KMS-11 (cell line): ENCODE data around the gene TMEM87B.

Source experiments
- H2AFZ ChIP-seq: fragments of 200-600 bp; sonication (generic); 2 replicates; pipeline ENCODE4 v1.6.1; 2016; ENCODE audit warnings: antibody characterized with exemption, mixed run types, low read depth
- H3K27ac ChIP-seq: fragments of 200-600 bp; sonication (generic); 2 replicates; pipeline ENCODE4 v1.6.1; 2016; ENCODE audit warnings: mild to moderate bottlenecking, mixed run types
- H3K27me3 ChIP-seq: fragments of 200-600 bp; sonication (generic); 2 replicates; pipeline ENCODE4 v1.6.1; 2017; ENCODE audit warnings: mild to moderate bottlenecking, low read depth, mixed run types, moderate library complexity; ENCODE audit not compliant: insufficient read depth
- H3K36me3 ChIP-seq: fragments of 200-600 bp; sonication (generic); 2 replicates; pipeline ENCODE4 v1.6.1; 2017; ENCODE audit warnings: mild to moderate bottlenecking, mixed run types; ENCODE audit not compliant: insufficient read depth
- H3K4me1 ChIP-seq: fragments of 200-600 bp; sonication (generic); 2 replicates; pipeline ENCODE4 v1.6.1; 2016; ENCODE audit warnings: mild to moderate bottlenecking, low read depth, mixed run types; ENCODE audit not compliant: poor library complexity, severe bottlenecking
- H3K4me2 ChIP-seq: fragments of 200-600 bp; sonication (generic); 2 replicates; pipeline ENCODE4 v1.7.0; 2016; ENCODE audit warnings: mild to moderate bottlenecking, mixed run types
- H3K4me3 ChIP-seq: fragments of 200-600 bp; sonication (generic); IDR thresholded peaks from 2 replicates; pipeline ENCODE4 v1.6.1; 2017; ENCODE audit warnings: low read depth, low read length, mixed read lengths; ENCODE audit not compliant: insufficient read depth
- H3K79me2 ChIP-seq: fragments of 200-600 bp; sonication (generic); 2 replicates; pipeline ENCODE4 v1.6.1; 2016; ENCODE audit warnings: low read depth, mixed run types; ENCODE audit not compliant: insufficient read depth
- H3K9ac ChIP-seq: fragments of 200-600 bp; sonication (generic); 2 replicates; pipeline ENCODE4 v1.6.1; 2016; ENCODE audit warnings: mild to moderate bottlenecking, mixed run types
- H4K20me1 ChIP-seq: fragments of 200-600 bp; sonication (generic); 2 replicates; pipeline ENCODE4 v1.6.1; 2016; ENCODE audit warnings: mild to moderate bottlenecking, mixed run types; ENCODE audit not compliant: insufficient read depth
- CTCF ChIP-seq: fragments of 200-600 bp; sonication (generic); conservative IDR thresholded peaks from 2 replicates; pipeline ENCODE4 v1.6.1; 2017; ENCODE audit warnings: low read depth, mild to moderate bottlenecking, antibody characterized with exemption, low read length, moderate library complexity, mixed read lengths

Gene TMEM87B

DNA sequence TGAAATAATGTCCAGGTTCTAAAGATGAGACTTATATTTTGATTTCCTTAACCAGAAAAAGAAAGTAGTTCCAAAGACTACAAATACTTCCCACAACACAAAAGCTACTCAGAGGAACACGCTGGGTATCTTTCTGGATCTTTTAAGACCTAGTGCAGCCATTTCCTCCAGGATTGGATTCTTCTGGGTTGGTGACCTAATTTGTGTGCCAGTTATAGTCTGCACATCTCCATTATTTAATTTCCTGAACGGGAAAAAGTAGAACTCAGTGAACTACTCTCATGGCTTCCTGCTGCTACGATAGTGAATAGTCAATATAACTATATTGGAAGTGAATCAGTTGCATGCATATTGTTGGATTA lies 1.5 kb downstream of the TMEM87B start:
- no peaks in the 10 kb centered on the region for H3K36me3 ChIP-seq
- H3K9ac ChIP-seq, result no peak overlapping the region; the same call in 1 of the 2 replicates
- no peak for TF ChIP-seq CTCF
- no peak overlapping the region for H2AFZ ChIP-seq
- H3K79me2 ChIP-seq, result 0 out of 2 replicates have a peak, but pooled peaks cover 13% of the 10 kb centered on the region
- peak overlapping the region; percentile 67 for H3K4me2 ChIP-seq
- H4K20me1 ChIP-seq, result no peaks in the 10 kb centered on the region
- no peak overlapping the region for H3K4me3 ChIP-seq
- H3K27me3 ChIP-seq, result no peaks in the 10 kb centered on the region
- H3K4me1 ChIP-seq, result peaks cover 18% of the 10 kb centered on the region
- H3K27ac ChIP-seq, result no peak overlapping the region

DNA sequence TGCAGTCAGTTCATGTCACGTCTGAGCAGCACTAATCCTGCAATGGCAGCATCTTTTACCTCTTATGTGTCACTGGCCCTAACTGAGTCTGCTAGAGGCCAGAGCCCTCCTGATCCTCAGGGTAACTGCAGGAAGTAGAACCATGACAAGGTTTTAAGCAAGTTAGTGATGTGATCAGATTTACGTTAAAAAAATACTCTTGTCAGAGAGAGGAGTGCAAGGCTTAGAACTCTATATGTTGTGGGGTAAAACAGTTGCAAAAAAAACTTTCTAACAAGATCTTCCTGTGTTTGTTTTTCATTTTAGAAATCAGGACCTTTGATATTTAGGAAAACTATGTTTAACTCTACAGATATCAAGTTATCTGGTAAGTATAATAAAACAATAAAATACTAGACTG lies 4.6 kb downstream of the TMEM87B start:
- Histone ChIP-seq H3K79me2 (0 out of 2 replicates have a peak, but pooled peaks cover 13% of the 10 kb centered on the region), H2AFZ (no peak overlapping the region), H3K27me3 (no peaks in the 10 kb centered on the region), H3K4me2 (no peak overlapping the region), H3K27ac (no peak overlapping the region), H3K9ac (no peak overlapping the region), H3K4me3 (no peak overlapping the region), H3K4me1 (peaks cover 11% of the 10 kb centered on the region), H4K20me1 (no peaks in the 10 kb centered on the region), H3K36me3 (0 out of 2 replicates have a peak, but pooled peaks cover 2% of the 10 kb centered on the region)
- TF ChIP-seq CTCF, result no peak

GRCh38 chr2:112061299-112061698 lies 6.2 kb downstream of the TMEM87B start:
- H3K36me3 ChIP-seq, result 0 out of 2 replicates have a peak, but pooled peaks cover 2% of the 10 kb centered on the region
- no peak overlapping the region for H3K27ac ChIP-seq

GRCh38 chr2:112061840-112062239 lies 6.8 kb downstream of the TMEM87B start:
- Histone ChIP-seq H3K4me3 (no peak overlapping the region), H4K20me1 (no peaks in the 10 kb centered on the region), H3K79me2 (0 out of 2 replicates have a peak, but pooled peaks cover 7% of the 10 kb centered on the region), H3K27me3 (no peaks in the 10 kb centered on the region), H3K4me1 (peaks cover 24% of the 10 kb centered on the region), H3K36me3 (0 out of 2 replicates have a peak, but pooled peaks cover 2% of the 10 kb centered on the region), H3K4me2 (no peak overlapping the region), H2AFZ (no peak overlapping the region), H3K9ac (no peak overlapping the region), H3K27ac (no peak overlapping the region)
- TF ChIP-seq CTCF, result no peak

More at GRCh38 chr2:112061299-112061698, 6.2 kb downstream of the TMEM87B start:
- Histone ChIP-seq H3K4me2 (no peak overlapping the region), H2AFZ (no peak overlapping the region), H4K20me1 (no peaks in the 10 kb centered on the region), H3K9ac (no peak overlapping the region), H3K79me2 (0 out of 2 replicates have a peak, but pooled peaks cover 12% of the 10 kb centered on the region), H3K4me1 (peaks cover 23% of the 10 kb centered on the region), H3K4me3 (no peak overlapping the region), H3K27me3 (no peaks in the 10 kb centered on the region)
- TF ChIP-seq CTCF, result no peak
